Dermis lymphatic vessel endothelial cell (primary cell): ENCODE results near the gene GCH1. TPM values are rescaled to one million over a fixed set of nuclear protein-coding genes. Genes with fewer than 3 reads are reported as not detected.

Experiments
- total RNA-seq: library from RNA; depleted of rRNA; stranded (reverse); fragments of >200 nt; gene quantifications from 2 replicates; pipeline ENCODE4 v1.2.1, GENCODE V29; 2014

The GCH1 gene, protein sequence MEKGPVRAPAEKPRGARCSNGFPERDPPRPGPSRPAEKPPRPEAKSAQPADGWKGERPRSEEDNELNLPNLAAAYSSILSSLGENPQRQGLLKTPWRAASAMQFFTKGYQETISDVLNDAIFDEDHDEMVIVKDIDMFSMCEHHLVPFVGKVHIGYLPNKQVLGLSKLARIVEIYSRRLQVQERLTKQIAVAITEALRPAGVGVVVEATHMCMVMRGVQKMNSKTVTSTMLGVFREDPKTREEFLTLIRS
- total RNA-seq, result 2.7 and 10.1 TPM in 2 replicates

DNA sequence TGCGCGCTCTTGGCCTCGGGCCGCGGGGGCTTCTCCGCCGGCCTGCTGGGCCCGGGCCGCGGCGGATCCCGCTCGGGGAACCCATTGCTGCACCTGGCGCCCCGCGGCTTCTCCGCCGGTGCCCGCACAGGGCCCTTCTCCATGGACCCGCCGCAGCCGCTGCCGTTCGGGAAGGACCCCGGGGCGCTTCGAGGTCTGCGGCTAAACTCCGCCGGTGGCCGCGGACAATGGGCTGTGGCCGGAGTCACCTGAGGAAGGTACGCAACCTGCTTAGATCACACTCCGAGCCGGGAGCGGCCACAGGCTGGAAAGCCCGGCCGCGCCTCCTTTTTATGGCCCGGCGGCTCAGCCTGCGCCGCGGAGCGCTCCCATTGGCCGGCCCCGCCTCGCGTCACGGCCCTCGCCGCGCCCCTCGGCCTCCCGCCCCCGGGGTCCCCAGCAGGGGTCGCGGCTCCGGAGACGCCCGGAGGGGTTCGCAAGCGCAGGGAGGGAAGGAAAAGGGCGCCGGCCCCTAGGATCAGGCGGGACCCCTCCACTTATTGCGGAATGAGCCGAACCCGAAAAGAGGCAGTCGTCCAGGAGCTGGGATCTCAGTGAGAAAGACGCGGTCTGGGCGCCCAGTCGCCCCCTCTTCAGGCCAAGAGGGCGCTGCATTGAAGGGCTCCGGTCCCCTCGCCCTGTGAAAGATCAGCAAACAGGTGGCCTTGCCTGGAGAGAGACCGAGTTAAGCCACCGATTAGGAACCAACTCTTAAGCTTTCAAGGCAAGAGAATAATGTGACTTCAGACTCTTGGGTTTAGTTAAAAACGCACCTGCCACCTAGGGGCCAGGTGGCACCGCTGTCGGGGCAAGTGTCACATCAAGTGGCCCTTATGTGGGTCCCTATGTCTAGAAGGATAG lies at the start of gene GCH1:
TSS of gene GCH1 (minus strand) at position 306 of the 900 bp plus-strand sequence. CDS start at position 143, 163 bp downstream.

Other genes with a start within 250 kb of the GCH1 start
- gene WDHD1, start 124.3 kb upstream of the GCH1 start, total RNA-seq, result 3.5 and 5.2 TPM in 2 replicates
- gene SOCS4, start 124.4 kb upstream of the GCH1 start, total RNA-seq, result 17.0 TPM in 2 replicates
- 15.5 and 20.3 TPM in 2 replicates for gene MAPK1IP1L, start 148.8 kb upstream of the GCH1 start, total RNA-seq
- gene LGALS3, start 226.4 kb upstream of the GCH1 start, total RNA-seq, result 82.6 and 115 TPM in 2 replicates